Kidney capillary endothelial cell (primary cell): ENCODE results near the gene SLC25A25.

Experiments used
- DNase-seq: peaks from one replicate; pipeline ENCODE4 v3.0.0-alpha.2; 2018; ENCODE audit warnings: low spot score

Gene SLC25A25

GRCh38 chr9:128072144-128073021 is 4.4 kb downstream of the SLC25A25 start:
- DNase-seq: peak; percentile 55

- no peak for DNase-seq
Measured at GRCh38 chr9:128073253-128073886, 5.3 kb downstream of the SLC25A25 start.

GRCh38 chr9:128077847-128078503 is 9.9 kb downstream of the SLC25A25 start:
- DNase-seq: no peak

GRCh38 chr9:128078504-128079434 is 10.7 kb downstream of the SLC25A25 start:
- DNase-seq: peak; percentile 37

GRCh38 chr9:128080206-128080605 is 12.2 kb downstream of the SLC25A25 start:
- no peak for DNase-seq

GRCh38 chr9:128081056-128081455 is 13.0 kb downstream of the SLC25A25 start:
- no peak for DNase-seq

- no peak for DNase-seq
Measured at GRCh38 chr9:128082151-128082550, 14.1 kb downstream of the SLC25A25 start.

- no peak for DNase-seq
Measured at GRCh38 chr9:128084746-128085145, 16.7 kb downstream of the SLC25A25 start.

GRCh38 chr9:128085943-128086342 is 17.9 kb downstream of the SLC25A25 start:
- DNase-seq: no peak

GRCh38 chr9:128087262-128087661 is 19.2 kb downstream of the SLC25A25 start:
- DNase-seq: no peak

GRCh38 chr9:128088253-128088945 is 20.4 kb downstream of the SLC25A25 start:
- no peak for DNase-seq

GRCh38 chr9:128089299-128089698 is 21.3 kb downstream of the SLC25A25 start:
- DNase-seq: no peak

- DNase-seq: no peak
Measured at GRCh38 chr9:128091144-128091543, 23.1 kb downstream of the SLC25A25 start.

GRCh38 chr9:128091571-128091970 is 23.5 kb downstream of the SLC25A25 start:
- no peak for DNase-seq

GRCh38 chr9:128092199-128092977 is 24.4 kb downstream of the SLC25A25 start:
- no peak for DNase-seq

GRCh38 chr9:128093011-128093410 is 25.0 kb downstream of the SLC25A25 start:
- DNase-seq: no peak

GRCh38 chr9:128094166-128094949 is 26.3 kb downstream of the SLC25A25 start:
- DNase-seq: peak; percentile 94

- DNase-seq: no peak
Measured at GRCh38 chr9:128094950-128095544, 27.0 kb downstream of the SLC25A25 start.
